ENCODE results near the gene CXXC4.

DNA sequence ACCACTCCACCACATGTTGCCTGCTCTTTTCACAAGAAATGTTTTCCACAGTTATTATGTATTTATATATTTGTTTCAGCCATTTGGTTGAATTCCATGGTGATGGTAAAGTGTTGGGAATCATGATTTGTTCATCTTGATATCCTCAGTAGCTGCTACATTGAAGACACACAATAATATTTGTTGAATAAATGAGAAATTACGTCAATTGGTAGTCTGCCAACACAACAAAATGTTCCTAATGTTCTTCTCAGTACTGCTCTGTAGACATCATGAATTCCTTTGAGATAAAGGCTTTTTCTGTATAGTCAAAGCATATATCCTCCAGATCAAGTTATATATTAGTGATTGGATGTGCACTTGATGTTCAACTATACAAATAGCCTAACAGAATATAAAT lies 29.5 kb downstream of the CXXC4 start:
- TF ChIP-seq POLR2AphosphoS5 (IDR thresholded peaks at IDR 0.05; ENCODE audit: low read depth), result no peak
- TF ChIP-seq CTCF (conservative IDR thresholded peaks at IDR 0.05; ENCODE audit: low read depth in 2 of 2), result no peak
